ENCODE results near the gene KCNN2. TPM values are rescaled to one million over a fixed set of nuclear protein-coding genes. Genes with fewer than 3 reads are reported as not detected.

Gene KCNN2
- total and polyA plus RNA-seq, 2 donors (not counting 3 experiments of a cell fraction or from before 2014, with no cell fraction given): 0.32 to 1.9 TPM

DNA sequence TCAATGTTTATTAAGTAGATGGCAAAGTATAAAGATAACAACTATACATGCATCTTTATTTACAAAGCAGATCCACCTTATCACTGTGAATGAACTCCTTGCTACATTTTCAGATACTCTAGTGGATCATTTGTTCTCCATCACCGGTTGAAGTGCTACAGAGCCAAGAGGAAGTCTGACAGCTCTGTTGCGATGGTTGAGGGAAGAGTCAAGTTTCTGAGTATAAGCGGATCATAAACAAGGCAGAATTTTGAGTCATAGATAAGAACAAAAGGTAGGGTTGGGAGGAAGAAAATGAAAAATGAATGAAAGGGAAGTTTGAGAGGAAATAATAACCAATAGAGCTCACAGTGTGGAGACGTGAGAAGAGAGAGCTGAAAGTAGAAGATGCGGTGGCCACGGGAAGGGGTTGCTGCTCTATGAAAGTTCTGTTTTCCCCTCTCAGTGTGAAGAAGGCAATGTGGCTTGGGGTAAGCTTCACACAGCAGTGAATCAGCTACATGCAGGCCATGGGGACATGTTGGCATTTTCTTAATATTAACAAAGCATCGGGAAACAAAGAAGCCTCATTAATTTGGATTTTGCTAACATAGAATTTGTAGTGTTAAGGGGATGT, 30.8 kb upstream of the KCNN2 start:
- ChIA-PET POLR2A (no interaction called here), CTCF (interaction anchor here (1.0 kb wide), 1 partner anchor 23 kb away, joined by 3 read pairs; no protein-coding TSS in a partner anchor)
- H3K4me2 ChIP-seq (ENCODE audit: insufficient read depth, low read length): no peak overlapping the region
- H2AFZ ChIP-seq (ENCODE audit: low read depth, low read length): no peak overlapping the region
- dilution Hi-C loops (cut with MboI; ENCODE audit: extremely low pct_ligation_motif_present, low sequenced_read_pairs): no loop called here
- no peak overlapping the region for H3K9ac ChIP-seq (replicated peaks; ENCODE audit: extremely low read depth, insufficient read depth, low read length)
- no peaks in the 10 kb centered on the region for H3K36me3 ChIP-seq (ENCODE audit: control insufficient read depth in 2 of 2, extremely low read depth in 1 of 2, insufficient read depth in 2 of 2, low read length in 2 of 2)
- DNase-seq (ENCODE audit: low read depth, low spot score) (no peak), FAIRE-seq (no peak)
- H3K79me2 ChIP-seq (ENCODE audit: control insufficient read depth, insufficient read depth, low read length): no peaks in the 10 kb centered on the region
- BruUV-seq (replicated peaks): no TSS peak
- no peak overlapping the region for H3K4me3 ChIP-seq (replicated peaks in 1 of 3; ENCODE audit: insufficient read depth in 1 of 3, low read depth in 1 of 3, low read length in 3 of 3)
- H3K27ac ChIP-seq (ENCODE audit: insufficient read depth, low read depth, low read length): no peak overlapping the region
- no peaks in the 10 kb centered on the region for H3K27me3 ChIP-seq (ENCODE audit: control insufficient read depth in 2 of 2, insufficient read depth in 2 of 2, low read length in 2 of 2)
- TF ChIP-seq CTCF (IDR thresholded peaks at IDR 0.05; ENCODE audit: extremely low read depth in 1 of 2, insufficient read depth in 1 of 2, low read depth in 1 of 2, low read length in 2 of 2): no peak
- TF ChIP-seq MAX (IDR thresholded peaks at IDR 0.05; ENCODE audit: insufficient read depth, insufficient read length): no peak
- no peak for TF ChIP-seq JUN (IDR thresholded peaks at IDR 0.05; ENCODE audit: borderline replicate concordance, insufficient read depth, insufficient read length, low read depth)
- no peaks in the 10 kb centered on the region for H4K20me1 ChIP-seq (replicated peaks; ENCODE audit: control insufficient read depth, extremely low read depth, insufficient read depth, low read length)
- H3K9me1 ChIP-seq (replicated peaks; ENCODE audit: control insufficient read depth, extremely low read depth, insufficient read depth, low read length): no peaks in the 10 kb centered on the region
- H3K4me1 ChIP-seq (ENCODE audit: control insufficient read depth, extremely low read depth, insufficient read depth, low read length): peaks cover under 1% of the 10 kb centered on the region
- no peaks in the 10 kb centered on the region for H3K9me3 ChIP-seq (replicated peaks; ENCODE audit: control insufficient read depth, insufficient read depth, low read length)
- intact Hi-C loops (cut with micrococcal nuclease): no loop called here

GRCh38 chr5:114332493-114332892, 29.4 kb upstream of the KCNN2 start:
- Histone ChIP-seq H3K4me1 (ENCODE audit: control insufficient read depth, extremely low read depth, insufficient read depth, low read length) (no peaks in the 10 kb centered on the region), H3K4me2 (ENCODE audit: insufficient read depth, low read length) (no peak overlapping the region), H3K36me3 (ENCODE audit: control insufficient read depth in 2 of 2, extremely low read depth in 1 of 2, insufficient read depth in 2 of 2, low read length in 2 of 2) (no peaks in the 10 kb centered on the region), H3K27me3 (ENCODE audit: control insufficient read depth in 2 of 2, insufficient read depth in 2 of 2, low read length in 2 of 2) (no peaks in the 10 kb centered on the region), H3K27ac (ENCODE audit: insufficient read depth, low read depth, low read length) (no peak overlapping the region), H2AFZ (ENCODE audit: low read depth, low read length) (no peak overlapping the region), H3K9me1 (replicated peaks; ENCODE audit: control insufficient read depth, extremely low read depth, insufficient read depth, low read length) (no peaks in the 10 kb centered on the region), H3K4me3 (replicated peaks in 1 of 3; ENCODE audit: insufficient read depth in 1 of 3, low read depth in 1 of 3, low read length in 3 of 3) (no peak overlapping the region), H3K9me3 (replicated peaks; ENCODE audit: control insufficient read depth, insufficient read depth, low read length) (no peaks in the 10 kb centered on the region), H3K79me2 (ENCODE audit: control insufficient read depth, insufficient read depth, low read length) (no peaks in the 10 kb centered on the region), H3K9ac (replicated peaks; ENCODE audit: extremely low read depth, insufficient read depth, low read length) (no peak overlapping the region), H4K20me1 (replicated peaks; ENCODE audit: control insufficient read depth, extremely low read depth, insufficient read depth, low read length) (no peaks in the 10 kb centered on the region)
- FAIRE-seq (no peak), DNase-seq (ENCODE audit: low read depth, low spot score) (no peak)
- CTCF ChIA-PET: interaction anchor here (0.6 kb wide), 1 partner anchor 10 kb away, joined by 3 read pairs; no protein-coding TSS in a partner anchor
- BruUV-seq (replicated peaks): no TSS peak
- POLR2A ChIA-PET: no interaction called here
- dilution Hi-C loops (cut with MboI; ENCODE audit: extremely low pct_ligation_motif_present, low sequenced_read_pairs) (no loop called here), intact Hi-C loops (cut with micrococcal nuclease) (no loop called here)
- TF ChIP-seq EZH2 (IDR thresholded peaks at IDR 0.05; ENCODE audit: borderline replicate concordance, low read depth, low read length, severe bottlenecking) (no peak), GATA2 (IDR thresholded peaks at IDR 0.05; ENCODE audit: insufficient read depth, insufficient read length, low read depth, low read length) (no peak), POLR2A (IDR thresholded peaks at IDR 0.05; ENCODE audit: low read depth, low read length) (no peak), FOS (IDR thresholded peaks at IDR 0.05; ENCODE audit: borderline replicate concordance, insufficient read depth, low read length) (no peak), MAX (IDR thresholded peaks at IDR 0.05; ENCODE audit: insufficient read depth, insufficient read length) (no peak), JUN (IDR thresholded peaks at IDR 0.05; ENCODE audit: borderline replicate concordance, insufficient read depth, insufficient read length, low read depth) (no peak), CTCF (IDR thresholded peaks at IDR 0.05; ENCODE audit: extremely low read depth in 1 of 2, insufficient read depth in 1 of 2, low read depth in 1 of 2, low read length in 2 of 2) (no peak), POLR2AphosphoS5 (IDR thresholded peaks at IDR 0.05; ENCODE audit: insufficient read depth, low read depth, low read length) (no peak), MYC (IDR thresholded peaks at IDR 0.05; ENCODE audit: low read depth, low read length) (no peak)

All from endothelial cell of umbilical vein (primary cell).